GM19025 (cell line): ENCODE data around the gene UBE2L3.
"Not testable (repeated sequence)": the region's sequence is repeated elsewhere in the genome, so short reads cannot be mapped to it uniquely, and the experiment has no call there.

Experiments used
- ATAC-seq: cut with Tn5 transposase; IDR thresholded peaks from one replicate; pipeline ENCODE4 v1.9.1; 2021; ENCODE audit warnings: mild to moderate bottlenecking, low read depth, moderate library complexity; ENCODE audit not compliant: unreplicated experiment

Gene UBE2L3

DNA sequence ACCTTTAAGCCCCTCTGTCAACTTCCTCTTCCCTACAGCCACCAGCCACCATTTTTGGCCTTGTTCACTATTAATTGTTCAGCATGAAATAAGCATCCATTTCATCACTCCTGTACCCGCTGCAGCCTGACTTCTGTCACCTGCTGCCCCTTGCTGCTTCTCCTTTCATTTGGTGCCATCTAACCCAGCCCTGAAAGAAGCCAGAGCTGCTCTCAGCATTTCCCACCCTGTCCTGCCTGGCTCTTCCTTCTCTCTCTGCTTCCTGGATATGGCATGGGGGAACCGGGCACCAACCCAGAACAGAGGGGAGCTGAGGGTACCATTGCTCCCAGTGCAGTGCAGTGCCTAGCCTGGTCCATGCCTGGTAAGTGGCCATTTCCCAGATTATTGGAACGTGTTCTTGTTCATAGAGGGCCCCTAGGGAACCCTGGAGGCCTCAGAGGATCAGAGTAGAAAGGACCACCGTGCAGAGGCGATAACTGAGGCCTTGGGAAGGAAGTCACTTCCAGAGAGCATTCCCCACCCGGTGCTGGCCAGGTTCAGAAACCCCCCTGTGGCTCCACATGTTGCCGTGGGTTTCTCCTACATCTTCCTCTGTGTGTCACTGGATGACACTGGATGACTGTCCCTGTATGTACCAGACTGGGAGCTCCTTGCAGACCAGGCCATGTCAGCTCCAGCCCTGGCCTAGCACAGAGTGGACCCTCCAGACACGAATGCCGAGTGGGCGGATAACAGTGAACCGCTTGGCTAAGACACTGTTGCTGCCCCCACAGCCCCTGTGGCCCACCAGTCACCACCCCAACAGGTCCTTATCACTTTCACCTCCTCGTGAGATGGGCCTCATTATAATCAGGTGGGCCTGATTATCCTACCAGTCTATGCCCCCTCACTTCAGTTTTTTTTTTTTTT lies 57.6 kb downstream of the UBE2L3 start:
- ATAC-seq, result no peak

DNA sequence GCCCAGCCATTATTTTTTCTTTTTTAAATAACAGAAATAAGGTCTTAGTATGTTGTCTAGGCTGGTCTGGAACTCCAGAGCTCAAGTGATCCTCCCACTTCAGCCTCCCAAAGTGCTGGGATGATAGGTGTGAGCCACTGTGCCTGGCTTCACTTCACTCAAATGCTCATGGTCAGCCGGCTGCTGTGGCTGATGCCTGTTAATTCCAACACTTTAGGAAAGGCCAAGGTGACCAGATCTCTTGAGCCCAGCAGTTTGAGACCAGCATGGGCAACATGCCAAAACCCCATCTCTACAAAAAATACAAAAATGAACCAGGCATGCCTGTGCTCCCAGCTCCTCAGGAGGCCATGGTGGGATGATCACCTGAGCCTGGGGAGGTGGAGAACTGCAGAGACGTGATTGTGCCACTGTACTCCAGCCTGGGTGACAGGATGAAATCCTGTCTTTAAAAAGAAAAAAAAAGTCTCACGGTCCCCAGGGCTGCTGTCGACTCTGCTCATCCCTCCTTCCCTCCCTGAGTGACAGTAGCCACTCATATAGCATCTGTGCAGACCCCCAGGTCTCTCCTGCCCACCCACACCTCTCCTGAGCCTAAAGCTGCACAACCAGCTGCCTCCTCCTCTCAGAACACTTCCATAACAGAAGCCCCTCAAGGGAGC lies 58.7 kb downstream of the UBE2L3 start:
- no peak for ATAC-seq

- ATAC-seq, result no peak
These were observed 59.4 kb downstream of the UBE2L3 start for GRCh38 chr22:21626735-21627469.

DNA sequence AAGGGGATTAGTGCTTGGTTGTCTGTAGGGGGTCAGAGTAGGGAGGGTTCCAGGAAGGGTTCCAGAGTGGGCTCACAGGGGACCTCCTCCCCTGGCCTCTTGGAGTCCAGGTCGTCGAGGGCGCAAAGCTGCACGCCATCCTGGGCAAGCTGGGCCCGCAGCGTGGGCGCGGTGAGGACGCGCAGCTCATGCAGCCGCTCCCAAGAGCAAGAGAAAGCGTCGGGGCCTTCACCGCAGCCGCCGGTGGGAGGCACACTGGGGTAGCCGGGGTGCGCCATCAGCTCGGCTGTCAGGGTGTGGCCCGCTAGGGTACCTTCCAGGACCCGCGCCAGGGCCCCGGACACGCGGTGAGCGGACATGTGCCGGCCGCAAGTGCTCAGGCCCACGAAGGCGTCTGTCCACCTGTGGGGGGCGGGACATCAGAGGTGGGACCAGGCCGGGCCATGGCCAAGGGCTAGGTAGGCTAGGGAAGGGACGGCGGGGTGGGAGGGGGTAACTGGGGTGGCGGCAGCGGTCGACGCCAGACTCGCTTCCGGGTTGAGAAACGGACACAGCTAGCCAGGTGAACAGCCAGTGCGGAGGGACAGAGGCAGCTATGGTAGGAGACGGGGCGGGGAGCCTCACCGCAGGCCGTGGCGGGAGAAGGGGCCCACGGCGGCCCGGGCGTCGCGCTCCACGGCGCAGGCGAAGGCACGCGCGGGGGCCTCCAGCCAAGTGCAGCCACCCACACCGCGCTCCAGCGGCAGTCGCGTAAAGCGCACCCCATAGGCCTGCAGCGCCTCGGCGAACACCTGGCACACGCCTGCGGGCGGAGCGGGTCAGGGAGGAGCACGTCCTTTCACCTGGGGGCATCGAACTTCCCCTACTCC lies 61.1 kb downstream of the UBE2L3 start:
- ATAC-seq, result peak; percentile 19

GRCh38 chr22:21629255-21630149 lies 62.0 kb downstream of the UBE2L3 start, which contains the start of gene YDJC:
Gene YDJC (minus strand): TSS chr22:21630022. CDS start chr22:21630014, 8 bp downstream.
- ATAC-seq, result peak; percentile 72

DNA sequence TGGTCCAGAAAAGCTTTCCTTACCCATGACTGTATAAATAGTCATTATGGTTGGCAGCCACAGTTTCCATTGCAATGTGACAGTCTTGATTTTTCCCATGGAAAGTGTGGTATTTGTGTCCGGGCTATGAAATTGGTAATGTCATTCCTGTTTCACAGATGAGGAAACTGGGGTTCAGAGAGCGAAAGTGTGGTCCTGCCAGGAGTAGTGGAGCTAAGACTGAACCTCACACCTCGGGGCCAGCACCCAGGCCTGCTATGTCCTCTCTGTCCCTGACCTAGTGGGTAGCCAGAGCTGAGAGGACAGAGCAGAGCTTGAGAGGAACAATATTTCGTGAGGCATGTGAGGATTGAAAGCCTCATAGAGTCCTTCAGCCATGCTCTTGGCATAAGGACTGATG lies 63.5 kb downstream of the UBE2L3 start:
- no peak for ATAC-seq

GRCh38 chr22:21632237-21632895 lies 64.9 kb downstream of the UBE2L3 start, which contains the start of gene CCDC116:
Gene CCDC116 (plus strand): TSS chr22:21632760. CDS start chr22:21633182, 422 bp downstream.
- no peak for ATAC-seq

GRCh38 chr22:21632931-21633330 lies 65.4 kb downstream of the UBE2L3 start:
- ATAC-seq, result no peak

DNA sequence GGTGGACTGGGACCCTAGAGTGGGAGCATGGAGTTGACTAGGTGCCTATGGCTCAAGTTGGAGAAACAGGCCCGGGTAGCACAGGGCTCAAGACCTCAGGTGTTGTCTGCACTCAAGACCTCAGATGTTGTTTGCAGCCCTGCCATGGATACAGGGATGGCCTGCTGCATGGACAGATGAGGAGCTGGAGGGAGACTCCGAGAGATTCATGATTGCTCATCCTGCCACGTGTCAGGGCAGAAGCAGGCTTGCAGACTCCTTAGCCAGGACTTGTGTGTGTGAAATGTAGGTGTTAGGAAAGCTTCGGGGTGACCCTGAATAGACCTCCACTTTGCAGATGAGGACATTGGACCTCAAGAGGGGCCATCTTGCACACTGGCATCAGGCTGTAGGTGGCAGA lies 66.0 kb downstream of the UBE2L3 start:
- no peak for ATAC-seq

DNA sequence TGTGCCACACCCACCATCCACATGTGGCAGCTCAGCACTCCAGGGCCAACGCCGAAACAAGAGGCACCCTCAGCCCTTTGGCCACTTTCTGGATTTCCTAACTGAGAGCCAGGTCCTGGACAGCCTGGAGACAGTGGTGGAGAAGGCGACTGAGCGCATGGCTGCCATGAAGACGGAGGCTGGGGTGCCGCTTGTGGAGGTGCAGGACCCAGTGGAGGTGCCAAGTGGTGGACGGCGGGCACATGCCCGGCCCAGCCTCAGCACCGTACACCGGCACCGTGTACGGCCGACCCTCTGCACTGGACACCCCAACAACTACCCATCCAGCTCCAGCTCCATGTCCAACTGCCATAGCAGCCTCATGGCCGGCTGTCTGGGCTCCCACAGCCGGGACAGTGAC lies 66.6 kb downstream of the UBE2L3 start:
- ATAC-seq, result no peak

GRCh38 chr22:21634844-21635243 lies 67.3 kb downstream of the UBE2L3 start:
- no peak for ATAC-seq

DNA sequence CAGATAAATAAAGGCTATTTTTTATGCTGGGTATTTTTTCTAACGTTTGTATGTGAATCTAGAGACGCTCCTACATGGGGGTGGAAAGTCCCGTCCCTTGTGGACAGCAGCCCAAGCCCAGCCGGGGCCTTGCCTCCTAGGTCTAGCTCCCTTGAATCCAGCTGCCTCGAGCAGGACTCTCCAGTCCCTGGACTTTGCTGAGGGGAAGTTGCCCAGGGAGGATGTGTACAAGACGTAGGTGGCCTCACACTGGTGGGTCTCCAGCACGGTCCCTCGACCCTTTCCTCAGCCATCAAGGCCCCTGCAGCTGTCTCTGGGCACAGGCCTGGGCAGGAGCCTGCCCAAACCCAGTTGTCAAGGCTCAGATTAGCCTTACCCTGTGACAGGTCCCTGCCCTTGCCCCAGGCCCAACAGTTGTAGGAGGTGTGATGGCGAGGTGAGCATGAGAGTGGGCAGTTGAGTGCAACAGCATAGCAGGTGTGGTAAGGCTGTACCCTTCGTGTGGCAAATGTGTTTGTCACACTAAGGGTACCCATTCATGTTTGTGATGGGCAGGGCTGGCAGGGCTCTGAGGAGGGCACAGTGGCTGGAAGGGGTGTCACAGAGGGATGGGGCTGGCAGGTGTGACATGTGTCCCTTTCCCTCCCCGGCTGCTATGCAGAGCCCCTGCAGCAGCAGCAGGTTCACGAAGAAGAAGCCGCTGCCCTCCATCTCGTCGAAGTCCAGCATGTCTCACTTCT lies 68.4 kb downstream of the UBE2L3 start:
- ATAC-seq, result no peak

DNA sequence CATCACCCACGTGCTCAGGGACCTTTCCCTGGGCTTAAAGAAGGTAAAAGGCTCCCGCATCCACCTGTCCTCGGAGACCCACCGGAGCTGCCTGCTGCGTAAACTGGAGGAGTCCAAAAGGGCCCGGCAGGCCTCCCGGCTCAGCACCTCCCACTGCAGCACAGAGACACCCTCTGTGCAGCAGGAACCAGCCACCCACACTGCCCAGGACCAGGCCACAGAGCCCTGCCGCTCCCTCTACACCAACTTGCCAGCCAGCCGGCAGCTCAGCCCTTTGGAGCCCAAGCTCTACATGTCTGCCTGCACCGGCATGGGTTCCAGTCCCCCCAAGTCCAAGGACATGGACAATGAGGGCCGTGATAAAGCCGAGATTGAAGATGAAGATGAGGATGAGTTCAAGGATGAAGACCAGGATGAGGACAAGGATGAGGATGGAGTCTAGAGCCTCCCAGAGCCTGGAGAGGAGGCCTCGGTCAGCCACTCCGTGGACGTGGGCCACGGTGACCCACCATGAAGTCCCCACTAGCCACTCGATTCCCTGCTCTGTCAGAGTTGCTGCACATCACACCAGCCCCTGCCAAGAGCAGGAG lies 69.2 kb downstream of the UBE2L3 start:
- no peak for ATAC-seq

GRCh38 chr22:21637450-21637849 lies 69.9 kb downstream of the UBE2L3 start:
- not testable (repeated sequence) for ATAC-seq

DNA sequence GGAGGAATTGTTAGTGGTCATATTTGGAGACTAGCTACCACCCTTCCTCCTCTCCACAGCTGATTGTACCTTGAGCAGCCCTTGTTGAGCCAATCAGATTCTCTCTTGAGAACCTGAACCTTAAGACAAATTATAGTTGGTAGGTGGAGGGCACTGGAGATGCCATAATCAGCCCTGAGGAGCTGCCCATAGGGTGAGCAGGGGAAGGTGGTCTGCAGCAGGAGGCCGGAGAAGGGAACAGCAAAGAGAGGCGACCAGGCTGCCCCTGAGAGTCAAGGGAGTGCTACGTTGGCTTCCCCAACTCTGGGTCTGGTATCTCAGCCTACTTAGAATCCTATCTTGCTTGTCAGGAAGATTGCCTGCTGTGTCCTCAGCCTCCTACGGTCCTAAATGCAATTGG lies 71.8 kb downstream of the UBE2L3 start:
- ATAC-seq, result no peak

DNA sequence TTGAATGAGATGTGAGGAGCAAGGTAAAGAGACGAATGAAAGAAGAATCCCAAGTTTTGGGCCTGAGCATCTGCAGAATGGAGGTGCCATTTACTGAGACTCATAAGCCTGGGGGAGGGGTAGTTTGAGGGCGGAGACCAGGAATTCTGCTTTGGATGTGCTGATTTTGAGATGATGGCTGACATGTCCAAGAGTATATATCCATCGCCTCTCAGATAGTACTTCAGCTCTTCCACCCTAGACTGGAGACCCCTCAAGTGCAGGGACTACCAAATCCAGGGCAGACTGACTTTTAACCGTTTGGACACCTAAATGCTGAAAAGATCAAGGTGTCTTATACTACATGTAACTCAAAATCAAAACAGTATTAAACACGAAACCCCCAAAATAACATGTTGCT lies 73.3 kb downstream of the UBE2L3 start:
- no peak for ATAC-seq

DNA sequence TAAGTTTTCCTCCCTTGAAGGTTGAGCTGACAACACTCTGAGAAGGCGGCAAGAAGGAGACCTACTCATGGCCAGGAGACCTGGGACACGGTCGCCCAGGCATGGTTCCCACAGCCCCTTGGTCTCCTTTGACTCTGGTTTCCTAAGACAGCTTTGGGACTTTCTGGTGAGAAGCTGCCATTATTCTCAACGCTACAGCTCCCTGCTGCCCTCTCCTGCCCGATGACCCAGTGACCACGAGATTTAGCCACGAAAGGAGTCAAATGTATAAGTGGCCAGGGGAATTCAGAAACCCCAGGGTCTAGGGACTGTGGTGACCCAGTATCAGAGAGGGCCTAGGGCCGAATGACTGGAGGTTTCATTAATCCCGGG lies 73.9 kb downstream of the UBE2L3 start:
- no peak for ATAC-seq
